NCI-H748 treated with DMSO at 0.1 percent for 48 hours (cell line): ENCODE data around the gene DLL4.
A peak's percentile ranks its signal among the peaks of the same experiment; 100 is the strongest.

Experiments used
- DNase-seq: peaks from one replicate; lab custom pipeline; 2025; lab: John Stamatoyannopoulos, UW

DLL4 gene

GRCh38 chr15:40928821-40929659 is at the start of gene DLL4:
DLL4 (plus strand) TSS chr15:40929340; CDS start chr15:40929669, 329 bp downstream.
- DNase-seq: peak; percentile 83

- DNase-seq: no peak
Measured at GRCh38 chr15:40879609-40880008, 49.5 kb upstream of the DLL4 start.

- no peak for DNase-seq
Measured at GRCh38 chr15:40881351-40881750, 47.8 kb upstream of the DLL4 start.

GRCh38 chr15:40886586-40886985 is 42.6 kb upstream of the DLL4 start:
- DNase-seq: no peak

GRCh38 chr15:40889112-40889511 is 40.0 kb upstream of the DLL4 start:
- no peak for DNase-seq

GRCh38 chr15:40891138-40891537 is 38.0 kb upstream of the DLL4 start:
- DNase-seq: no peak

GRCh38 chr15:40891810-40892446 is 37.2 kb upstream of the DLL4 start:
- DNase-seq: peak; percentile 5

GRCh38 chr15:40892447-40893012 is 36.6 kb upstream of the DLL4 start:
- DNase-seq: no peak

- no peak for DNase-seq
Measured at GRCh38 chr15:40893019-40893670, 36.0 kb upstream of the DLL4 start.

GRCh38 chr15:40893733-40894680 is 35.1 kb upstream of the DLL4 start, which contains the start of gene VPS18:
VPS18 (plus strand) TSS chr15:40894450; CDS start chr15:40894769, 319 bp downstream.
- DNase-seq: peak; percentile 89

GRCh38 chr15:40894681-40895448 is 34.3 kb upstream of the DLL4 start:
- no peak for DNase-seq

GRCh38 chr15:40899536-40900207 is 29.5 kb upstream of the DLL4 start:
- DNase-seq: no peak

- DNase-seq: no peak
Measured at GRCh38 chr15:40900256-40901052, 28.7 kb upstream of the DLL4 start.

- no peak for DNase-seq
Measured at GRCh38 chr15:40901053-40901443, 28.1 kb upstream of the DLL4 start.

GRCh38 chr15:40902605-40903561 is 26.3 kb upstream of the DLL4 start:
- no peak for DNase-seq

- DNase-seq: no peak
Measured at GRCh38 chr15:40904552-40905201, 24.5 kb upstream of the DLL4 start.
